Activated CD4-positive, alpha-beta memory T cell treated with anti-CD3 and anti-CD28 coated beads, Interleukin-2, amount 10 ng/mL, durations not matched to agents 7 days and 5 days (primary cell): ENCODE measurements around the gene OST4. TPM values are rescaled to one million over a fixed set of nuclear protein-coding genes. Genes with fewer than 3 reads are reported as not detected.
"Not testable (repeated sequence)": the region's sequence is repeated elsewhere in the genome, so short reads cannot be mapped to it uniquely, and the experiment has no call there.

Experiments used
- CTCF ChIA-PET: fragments of 350-600 bp; sonication (Branson Sonifier 250); formaldehyde crosslinking; loops from one replicate; lab custom pipeline; 2021; ENCODE audit warnings: antibody characterized with exemption, inconsistent platforms; lab: Charles Lee
- POLR2A ChIA-PET: fragments of 350-600 bp; sonication (Branson Sonifier 250); formaldehyde crosslinking; loops from one replicate; lab custom pipeline; 2021; ENCODE audit warnings: antibody characterized with exemption; lab: Charles Lee
- DNase-seq: peaks from one replicate; pipeline ENCODE4 v3.0.0-alpha.2; 2020
- H3K27ac Mint-ChIP-seq: one replicate; pipeline ENCODE4 v1.8.0; 2021; ENCODE audit warnings: mild to moderate bottlenecking, mixed read lengths
- H3K27me3 Mint-ChIP-seq: one replicate; pipeline ENCODE4 v1.8.0; 2021; ENCODE audit warnings: mixed read lengths
- H3K36me3 Mint-ChIP-seq: one replicate; pipeline ENCODE4 v1.8.0; 2021; ENCODE audit warnings: low read depth, mixed read lengths
- H3K4me1 Mint-ChIP-seq: one replicate; pipeline ENCODE4 v1.8.0; 2021; ENCODE audit warnings: mixed read lengths
- H3K4me3 Mint-ChIP-seq: one replicate; pipeline ENCODE4 v1.8.0; 2021; ENCODE audit warnings: mild to moderate bottlenecking, mixed read lengths
- H3K9me3 Mint-ChIP-seq: one replicate; pipeline ENCODE4 v1.8.0; 2021; ENCODE audit warnings: mixed read lengths
- total RNA-seq, 2 experiments: library from RNA; stranded (reverse); gene quantifications; one replicate each; pipeline ENCODE4 v1.2.3, GENCODE V29; 2021

Gene OST4
- total RNA-seq = 100 to 1,000 TPM; 305 to 312 TPM

GRCh38 chr2:27071277-27071989, at the start of gene OST4:
Gene OST4 (minus strand): TSS chr2:27071654.
- Mint-ChIP-seq H3K27ac (peak within 1 kb of the TSS; percentile 95), H3K36me3 (peaks cover 31% of the 10 kb centered on the region), H3K4me3 (peak within 1 kb of the TSS; percentile 99), H3K4me1 (peaks cover 73% of the 10 kb centered on the region), H3K9me3 (no peaks in the 10 kb centered on the region), H3K27me3 (no peaks in the 10 kb centered on the region)
- POLR2A ChIA-PET = interaction anchor here (0.8 to 10.7 kb wide), 17 partner anchors 9 to 357 kb away, joined by 3 to 196 read pairs (median 4); partner anchors contain the start of genes AGBL5, ATRAID, KHK and NRBP1
- DNase-seq = peak; percentile 93
- CTCF ChIA-PET = interaction anchor here (0.7 to 3.4 kb wide), 10 partner anchors 10 to 62 kb away, joined by 3 to 11 read pairs (median 4); partner anchors contain the start of genes AGBL5 and KHK

- POLR2A ChIA-PET, H3K36me3 Mint-ChIP-seq, H3K27ac Mint-ChIP-seq, DNase-seq, H3K9me3 Mint-ChIP-seq, CTCF ChIA-PET: not testable (repeated sequence)
- peak overlapping the region; percentile 59 for H3K4me3 Mint-ChIP-seq
- H3K27me3 Mint-ChIP-seq = peaks cover 62% of the 10 kb centered on the region
- H3K4me1 Mint-ChIP-seq = peaks cover 14% of the 10 kb centered on the region
Measured at GRCh38 chr2:27119330-27119670, 47.8 kb upstream of the OST4 start.

GRCh38 chr2:27118525-27119329, 47.3 kb upstream of the OST4 start, which contains the start of gene CGREF1:
Gene CGREF1 (minus strand): TSS chr2:27119128. CDS start chr2:27104366, 14,762 bp downstream.
- H3K4me1 Mint-ChIP-seq = peaks cover 11% of the 10 kb centered on the region
- CTCF ChIA-PET = no interaction called here
- peak within 1 kb of the TSS; percentile 59 for H3K4me3 Mint-ChIP-seq
- H3K27me3 Mint-ChIP-seq = peaks cover 59% of the 10 kb centered on the region
- H3K27ac Mint-ChIP-seq = no peak within 1 kb of the TSS
- H3K9me3 Mint-ChIP-seq = no peaks in the 10 kb centered on the region
- DNase-seq = no peak
- POLR2A ChIA-PET = no interaction called here
- H3K36me3 Mint-ChIP-seq = no peaks in the 10 kb centered on the region

- CTCF ChIA-PET = no interaction called here
- DNase-seq = no peak
- peaks cover 57% of the 10 kb centered on the region for H3K27me3 Mint-ChIP-seq
- POLR2A ChIA-PET = no interaction called here
- no peak overlapping the region for H3K27ac Mint-ChIP-seq
- no peaks in the 10 kb centered on the region for H3K36me3 Mint-ChIP-seq
- no peak overlapping the region for H3K4me3 Mint-ChIP-seq
- H3K9me3 Mint-ChIP-seq = no peaks in the 10 kb centered on the region
- H3K4me1 Mint-ChIP-seq = peaks cover 7% of the 10 kb centered on the region
Measured at GRCh38 chr2:27117995-27118524, 46.6 kb upstream of the OST4 start.

GRCh38 chr2:27115519-27115918, 44.1 kb upstream of the OST4 start:
- no peak for DNase-seq
- H3K4me3 Mint-ChIP-seq = no peak overlapping the region
- ChIA-PET CTCF (interaction anchor here (1.4 kb wide), 1 partner anchor 18 kb away, joined by 4 read pairs; no protein-coding TSS in a partner anchor), POLR2A (no interaction called here)
- no peaks in the 10 kb centered on the region for H3K9me3 Mint-ChIP-seq
- peaks cover 6% of the 10 kb centered on the region for H3K4me1 Mint-ChIP-seq
- no peaks in the 10 kb centered on the region for H3K36me3 Mint-ChIP-seq
- peaks cover 34% of the 10 kb centered on the region for H3K27me3 Mint-ChIP-seq
- H3K27ac Mint-ChIP-seq = no peak overlapping the region

GRCh38 chr2:27111392-27112078, 40.1 kb upstream of the OST4 start:
- DNase-seq, H3K4me3 Mint-ChIP-seq, H3K9me3 Mint-ChIP-seq, H3K36me3 Mint-ChIP-seq, CTCF ChIA-PET, H3K27me3 Mint-ChIP-seq, H3K27ac Mint-ChIP-seq, H3K4me1 Mint-ChIP-seq: not testable (repeated sequence)
- POLR2A ChIA-PET = interaction anchor here (1.1 kb wide), 1 partner anchor 14 kb away, joined by 3 read pairs; no protein-coding TSS in a partner anchor

GRCh38 chr2:27110603-27111352, 39.3 kb upstream of the OST4 start:
- H3K36me3 Mint-ChIP-seq, H3K27ac Mint-ChIP-seq, H3K4me3 Mint-ChIP-seq, H3K4me1 Mint-ChIP-seq, POLR2A ChIA-PET, CTCF ChIA-PET, H3K27me3 Mint-ChIP-seq, DNase-seq, H3K9me3 Mint-ChIP-seq: not testable (repeated sequence)

GRCh38 chr2:27109083-27109482, 37.6 kb upstream of the OST4 start:
- no peak overlapping the region for H3K27ac Mint-ChIP-seq
- H3K4me1 Mint-ChIP-seq = no peaks in the 10 kb centered on the region
- H3K36me3 Mint-ChIP-seq = no peaks in the 10 kb centered on the region
- no peaks in the 10 kb centered on the region for H3K9me3 Mint-ChIP-seq
- H3K27me3 Mint-ChIP-seq = no peaks in the 10 kb centered on the region
- H3K4me3 Mint-ChIP-seq = no peak overlapping the region
- ChIA-PET CTCF (interaction anchor here (0.7 to 1.2 kb wide), 2 partner anchors 10 to 460 kb away, joined by 3 to 5 read pairs; no protein-coding TSS in a partner anchor), POLR2A (interaction anchor here (1.6 kb wide), 1 partner anchor 15 kb away, joined by 5 read pairs; the partner anchor contains the start of gene ABHD1)
- no peak for DNase-seq

- H3K4me3 Mint-ChIP-seq = no peak overlapping the region
Measured at GRCh38 chr2:27108221-27108620, 36.8 kb upstream of the OST4 start.

GRCh38 chr2:27105981-27106380, 34.5 kb upstream of the OST4 start:
- H3K27ac Mint-ChIP-seq = no peak overlapping the region
- H3K36me3 Mint-ChIP-seq = no peaks in the 10 kb centered on the region
- H3K27me3 Mint-ChIP-seq = no peaks in the 10 kb centered on the region
- no peaks in the 10 kb centered on the region for H3K9me3 Mint-ChIP-seq
- ChIA-PET POLR2A (interaction anchor here (0.8 kb wide), 1 partner anchor 10 kb away, joined by 4 read pairs; no protein-coding TSS in a partner anchor), CTCF (interaction anchor here (0.8 to 2.4 kb wide), 5 partner anchors 10 to 197 kb away, joined by 3 to 6 read pairs (median 5); no protein-coding TSS in a partner anchor)
- no peak overlapping the region for H3K4me3 Mint-ChIP-seq
- no peak for DNase-seq
- no peaks in the 10 kb centered on the region for H3K4me1 Mint-ChIP-seq

More at GRCh38 chr2:27108221-27108620, 36.8 kb upstream of the OST4 start:
- ChIA-PET POLR2A (interaction anchor here (1.6 kb wide), 1 partner anchor 16 kb away, joined by 5 read pairs; the partner anchor contains the start of gene ABHD1), CTCF (interaction anchor here (1.0 to 1.2 kb wide), 2 partner anchors 9 to 11 kb away, joined by 3 to 5 read pairs; no protein-coding TSS in a partner anchor)
- DNase-seq = no peak
- H3K36me3 Mint-ChIP-seq = no peaks in the 10 kb centered on the region
- no peak overlapping the region for H3K27ac Mint-ChIP-seq
- no peaks in the 10 kb centered on the region for H3K27me3 Mint-ChIP-seq
- H3K4me1 Mint-ChIP-seq = no peaks in the 10 kb centered on the region
- no peaks in the 10 kb centered on the region for H3K9me3 Mint-ChIP-seq

- ChIA-PET CTCF (interaction anchor here (0.8 to 7.9 kb wide), 3 partner anchors 68 to 202 kb away, joined by 3 to 75 read pairs (median 46); partner anchors contain the start of gene TRIM54), POLR2A (interaction anchor here (2.0 kb wide), 1 partner anchor 16 kb away, joined by 7 read pairs; the partner anchor contains the start of gene KHK)
- DNase-seq = no peak
- no peaks in the 10 kb centered on the region for H3K27me3 Mint-ChIP-seq
- no peaks in the 10 kb centered on the region for H3K36me3 Mint-ChIP-seq
- no peaks in the 10 kb centered on the region for H3K9me3 Mint-ChIP-seq
- H3K4me1 Mint-ChIP-seq = no peaks in the 10 kb centered on the region
- no peak overlapping the region for H3K4me3 Mint-ChIP-seq
- no peak overlapping the region for H3K27ac Mint-ChIP-seq
Measured at GRCh38 chr2:27102329-27102728, 30.9 kb upstream of the OST4 start.
